Activated CD4-positive, alpha-beta T cell treated with anti-CD3 and anti-CD28 coated beads for 1 hour (primary cell): ENCODE results near the gene ATP2C2.

Experiments
- DNase-seq: peaks from one replicate; pipeline ENCODE4 v3.0.0-alpha.2; 2020

Gene ATP2C2

DNA sequence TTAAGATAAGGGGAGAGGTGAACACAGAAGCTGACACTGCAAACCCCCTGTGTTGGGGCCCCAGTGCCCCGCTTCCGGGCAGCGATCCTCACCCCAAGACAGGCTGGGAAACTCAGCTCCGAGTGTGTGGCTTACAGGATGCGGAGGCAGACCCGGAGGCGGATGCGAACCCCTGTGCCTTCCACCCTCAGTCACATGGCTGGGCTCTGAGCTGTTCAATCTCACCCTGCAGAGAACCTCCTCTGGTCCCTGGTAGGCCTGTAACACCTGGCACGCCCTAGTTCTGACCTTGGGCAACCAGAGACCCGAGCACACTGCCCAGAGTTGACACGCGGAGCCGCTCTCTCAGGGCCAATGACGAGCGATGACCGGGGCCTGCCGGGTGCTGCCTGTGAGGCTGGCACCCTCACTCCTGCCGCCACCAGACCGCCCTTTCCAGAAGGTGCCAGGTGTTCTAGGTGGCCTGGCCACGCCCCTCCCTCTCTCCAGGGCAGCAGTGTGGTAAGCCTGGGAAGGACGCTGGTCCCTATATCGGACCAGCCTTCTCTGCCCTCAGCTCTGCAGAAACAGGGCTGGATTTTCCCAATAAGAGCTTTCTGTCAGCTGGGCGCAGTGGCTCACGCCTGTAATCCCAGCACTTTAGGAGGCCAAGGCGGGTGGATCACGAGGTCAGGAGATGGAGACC, 112.9 kb downstream of the ATP2C2 start:
- DNase-seq: no peak

DNA sequence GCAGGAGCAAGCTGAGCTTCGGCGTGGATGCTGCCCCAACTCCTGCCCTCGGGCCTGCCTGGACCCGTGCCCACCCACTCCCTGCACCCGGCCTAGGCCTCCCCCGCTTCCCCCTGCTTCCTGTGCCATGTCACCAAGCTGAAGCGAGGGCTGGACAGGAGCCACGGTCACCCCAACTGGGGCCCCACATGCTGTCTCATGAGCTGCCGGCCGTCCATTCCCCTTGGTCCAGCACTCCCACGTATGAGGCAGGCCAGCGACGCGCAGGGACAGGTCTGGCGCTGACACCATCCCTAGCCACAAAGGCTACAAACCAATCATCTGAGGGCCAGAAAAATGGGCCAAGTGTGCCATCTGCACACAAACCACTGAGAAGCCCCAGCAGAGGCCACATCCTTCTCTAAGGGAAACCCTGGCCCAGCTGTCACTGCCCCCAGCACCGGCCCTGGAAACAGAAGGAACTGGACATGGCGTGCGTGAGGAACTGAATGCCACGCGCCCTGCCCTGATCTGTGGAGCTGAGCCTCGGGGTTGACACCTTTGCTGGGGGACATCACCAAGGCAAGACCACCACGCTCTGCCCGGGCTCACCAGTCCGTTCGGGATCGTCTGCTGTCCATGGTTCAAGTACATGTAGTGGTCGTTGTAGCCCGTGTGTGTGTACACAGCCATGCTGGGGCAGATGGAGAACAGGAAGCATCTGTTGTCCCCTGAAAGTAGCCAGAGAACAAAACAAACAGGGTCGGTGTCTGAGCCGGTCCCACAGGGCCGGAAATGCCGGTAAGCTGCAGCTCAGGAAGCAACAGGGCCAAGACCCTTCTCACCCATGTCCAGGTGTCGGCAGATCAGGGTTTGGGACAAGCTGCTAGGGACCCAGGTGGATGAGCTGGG, 113.9 kb downstream of the ATP2C2 start:
- DNase-seq: no peak

DNA sequence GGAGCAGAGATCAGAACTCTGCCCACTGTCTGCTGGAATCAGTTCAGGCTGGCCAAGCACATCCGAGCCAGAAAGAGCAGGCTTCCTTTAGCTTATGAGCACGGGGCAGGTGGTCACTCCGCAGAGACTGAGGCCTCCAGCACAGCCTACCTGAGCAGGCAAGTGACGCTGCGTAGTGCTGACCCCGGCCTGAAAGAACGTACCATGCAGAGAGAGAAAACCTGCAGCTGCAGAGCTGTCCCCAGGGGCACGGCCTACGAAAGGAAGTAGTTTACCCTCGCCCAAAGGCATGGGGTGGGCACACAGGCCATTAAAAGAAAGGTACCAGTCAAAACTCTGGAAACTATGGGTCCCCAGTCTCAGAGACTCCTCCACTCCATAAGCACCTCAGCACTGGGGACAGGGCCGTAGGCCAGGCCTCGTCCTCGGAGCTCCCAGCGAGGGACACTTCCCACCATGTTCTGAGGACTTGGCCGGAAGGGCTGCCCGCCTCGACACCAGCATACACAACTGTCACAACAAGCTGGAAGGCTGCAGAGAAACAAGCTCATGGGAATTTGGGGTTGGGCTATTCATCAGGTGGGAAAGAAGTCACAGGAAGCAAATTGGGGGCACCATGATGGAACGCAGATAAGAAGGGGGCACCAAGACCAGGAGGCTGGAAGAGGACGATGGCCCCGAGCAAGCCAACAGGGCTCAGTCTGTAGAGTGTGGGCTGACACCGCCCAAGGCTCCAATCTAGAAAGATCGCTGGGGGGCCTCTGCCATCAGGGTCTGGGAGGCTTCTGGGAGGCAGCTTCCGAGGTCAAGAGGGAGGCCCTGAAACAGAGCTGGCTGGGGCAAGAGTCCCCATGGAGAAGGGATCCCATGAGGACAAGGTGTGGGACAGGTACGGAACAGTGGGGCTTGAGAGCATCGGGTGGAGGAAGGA, 114.9 kb downstream of the ATP2C2 start:
- no peak for DNase-seq

DNA sequence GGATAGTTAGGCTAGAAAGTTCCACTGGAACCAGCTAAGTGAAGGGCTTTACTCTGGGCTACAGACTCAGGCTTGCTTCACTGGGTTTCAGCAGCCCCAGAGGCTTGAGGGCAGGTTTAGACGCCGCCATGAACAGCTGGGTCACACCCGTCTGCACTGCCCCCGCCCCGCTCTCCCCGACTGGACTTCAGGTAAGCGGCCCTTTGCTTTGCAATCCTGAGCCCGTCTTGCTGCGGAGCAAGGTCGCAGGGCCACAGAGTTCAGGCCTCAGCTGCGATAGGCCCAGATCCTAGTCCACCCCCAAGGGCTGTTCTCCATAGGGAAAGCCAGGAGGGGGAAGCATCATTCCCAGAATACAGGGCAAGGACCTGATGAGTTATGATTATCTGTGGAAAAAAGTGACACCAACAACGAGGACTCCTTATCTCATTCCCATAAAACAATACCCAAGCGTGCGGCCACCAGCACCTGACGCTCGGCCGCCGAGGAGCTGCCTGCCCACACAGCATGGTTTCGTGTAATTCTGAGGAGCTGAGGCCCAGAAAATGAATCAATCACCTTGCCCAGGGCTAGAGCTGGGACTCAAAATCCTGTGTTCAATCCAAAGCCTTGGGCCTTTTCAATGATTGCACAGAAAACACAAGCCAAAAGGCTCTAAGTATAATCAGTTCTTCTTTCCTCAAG, 115.7 kb downstream of the ATP2C2 start:
- no peak for DNase-seq

DNA sequence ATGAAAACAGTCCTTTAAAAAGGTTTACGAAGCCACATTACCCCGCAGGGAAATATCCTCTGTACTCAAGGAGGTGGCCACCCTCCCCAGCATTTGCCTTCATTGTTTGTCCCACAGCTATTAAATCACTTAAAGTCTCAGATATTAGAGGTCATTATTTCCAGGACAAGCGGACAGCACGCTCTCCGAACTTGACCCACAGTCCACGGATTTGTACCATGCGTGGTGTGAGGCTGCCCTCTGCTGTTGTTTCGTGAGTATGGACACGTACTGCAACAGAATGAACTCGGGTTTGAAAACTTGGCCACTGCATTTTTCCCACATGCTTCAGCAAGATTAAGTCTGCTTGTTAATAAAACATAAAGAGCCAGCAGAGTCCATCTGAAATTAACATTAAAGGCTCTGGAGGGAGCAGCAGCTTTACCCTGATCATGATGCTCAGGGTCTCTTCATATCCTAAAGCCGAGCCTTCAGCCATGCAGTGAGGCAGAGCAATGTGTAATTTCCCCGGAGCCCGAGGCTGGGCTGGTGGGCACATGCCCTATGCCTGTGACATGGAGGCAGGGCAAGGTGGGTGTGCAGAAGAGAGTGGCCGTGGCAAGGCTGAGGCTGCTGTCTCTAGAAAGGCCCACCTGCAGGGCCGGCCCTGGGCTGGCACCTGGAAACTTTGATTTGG, 116.4 kb downstream of the ATP2C2 start:
- no peak for DNase-seq

DNA sequence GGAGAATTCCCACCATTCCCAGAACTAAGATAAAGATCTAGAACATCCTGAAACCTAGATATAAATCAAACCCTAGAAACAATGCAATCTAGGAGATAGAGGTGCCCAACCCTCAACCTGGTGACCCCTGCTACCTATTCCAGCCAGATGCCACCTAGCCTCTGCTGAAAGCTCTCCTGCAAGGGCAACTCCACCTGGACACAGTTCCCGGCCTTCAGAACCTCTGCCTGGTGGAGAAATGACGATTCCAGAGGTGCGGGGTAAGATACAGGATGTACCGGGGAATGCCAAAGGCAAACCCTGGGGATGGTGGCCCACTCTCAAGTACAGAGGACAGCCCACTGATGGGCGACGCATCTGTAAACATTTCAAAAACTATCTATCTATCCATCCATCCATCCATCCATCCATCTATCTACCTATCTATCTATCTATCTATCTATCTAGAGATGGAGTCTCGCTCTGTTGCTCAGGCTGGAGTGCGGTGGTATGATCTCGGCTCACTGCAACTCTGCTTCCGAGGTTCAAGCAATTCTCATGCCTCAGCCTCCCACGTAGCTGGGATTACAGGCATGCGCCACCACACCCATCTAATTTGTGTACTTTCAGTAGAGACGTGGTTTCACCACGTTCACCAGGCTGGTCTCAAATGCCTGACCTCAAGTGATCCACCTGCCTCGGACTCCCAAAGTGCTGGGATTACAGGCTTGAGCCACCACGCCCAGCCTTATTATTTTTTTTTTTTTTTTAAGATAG, 117.1 kb downstream of the ATP2C2 start:
- DNase-seq: no peak

DNA sequence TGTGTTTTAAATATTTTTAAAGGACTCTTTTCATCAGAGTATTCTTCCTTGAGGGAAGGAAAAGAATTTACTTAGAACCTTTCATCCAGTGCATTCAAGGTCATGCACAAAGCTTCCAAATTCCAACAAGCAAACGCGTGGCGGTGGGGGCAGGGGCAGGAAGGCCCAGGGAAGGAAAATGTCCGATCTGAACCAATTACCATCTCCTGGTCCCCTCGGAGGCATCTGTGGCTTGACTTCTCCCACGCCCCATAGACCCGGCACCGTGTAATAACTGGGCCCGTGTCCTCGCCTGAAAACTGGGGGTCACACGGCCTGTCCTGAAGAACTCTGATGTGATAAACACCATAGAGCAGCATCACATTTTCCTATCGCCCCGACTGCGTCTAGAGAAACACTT, 117.8 kb downstream of the ATP2C2 start:
- no peak for DNase-seq

DNA sequence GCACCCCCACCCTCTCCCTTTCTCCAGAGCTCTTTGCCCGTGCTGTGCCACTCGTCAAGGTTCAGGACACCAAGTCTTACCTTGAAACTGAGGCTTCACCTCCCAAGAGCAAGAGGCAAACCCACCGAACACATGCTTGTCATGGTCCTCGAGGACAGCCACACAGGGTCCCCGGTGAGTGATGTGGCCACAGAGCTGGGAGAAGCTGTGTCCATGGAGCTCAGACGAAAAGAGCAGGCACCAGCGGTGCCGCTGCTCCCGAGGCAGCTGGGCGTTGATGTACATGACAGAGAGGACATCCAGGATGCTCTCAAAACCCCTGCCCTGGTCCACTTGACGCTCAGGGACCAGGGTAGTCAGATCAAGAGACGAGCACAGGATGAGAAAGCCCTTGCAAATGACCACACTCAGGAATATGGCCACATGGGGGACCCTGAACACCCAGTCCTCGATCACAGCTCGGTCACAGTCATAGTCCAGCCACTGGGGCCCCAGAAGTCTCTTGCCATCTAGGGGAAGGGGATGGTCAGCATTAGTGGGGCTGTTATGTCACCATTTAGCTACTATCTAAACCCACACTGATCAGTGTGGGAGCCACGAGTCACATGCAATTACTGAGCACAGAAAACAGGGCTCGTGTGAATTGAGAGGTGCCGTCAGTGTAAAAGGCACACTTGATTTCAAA, 118.4 kb downstream of the ATP2C2 start:
- DNase-seq: no peak

DNA sequence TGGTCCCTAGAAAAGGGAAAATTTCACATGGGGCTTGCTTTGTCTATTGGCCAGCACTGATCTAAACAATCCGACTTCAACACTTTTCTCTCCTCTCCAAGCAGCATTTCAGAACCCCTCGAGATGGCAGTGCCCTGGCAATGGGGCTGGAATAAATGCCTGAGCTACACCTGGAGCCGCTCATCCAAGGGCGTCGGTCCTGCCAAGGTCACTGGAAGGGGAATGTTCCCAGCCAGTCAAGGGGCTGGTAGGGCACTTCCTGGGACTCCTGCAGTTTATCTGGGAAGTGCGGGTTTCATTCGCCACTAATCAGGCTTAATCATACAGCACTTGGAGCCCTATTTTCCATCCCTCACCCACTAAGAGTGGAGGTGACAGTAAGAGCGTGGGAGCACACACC, 119.0 kb downstream of the ATP2C2 start:
- no peak for DNase-seq

DNA sequence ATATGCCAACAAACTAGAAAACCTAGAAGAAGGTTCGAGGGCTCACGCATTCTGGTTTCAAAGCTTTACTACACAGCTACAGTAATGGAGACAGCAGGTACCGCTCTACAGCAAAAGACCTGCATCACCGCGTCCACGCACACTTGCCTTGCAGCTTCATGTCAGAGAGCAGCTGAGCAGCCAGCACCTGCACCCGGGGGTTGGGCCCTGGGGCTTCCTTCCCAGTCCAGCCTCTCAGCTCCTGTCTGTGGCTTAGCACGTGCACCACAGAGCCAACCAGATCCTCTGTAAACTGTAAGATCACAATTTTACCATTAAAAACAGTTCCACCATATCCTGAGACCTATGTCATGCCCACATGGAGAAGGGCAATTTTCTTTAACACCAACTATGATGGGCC, 120.8 kb downstream of the ATP2C2 start:
- DNase-seq: no peak

DNA sequence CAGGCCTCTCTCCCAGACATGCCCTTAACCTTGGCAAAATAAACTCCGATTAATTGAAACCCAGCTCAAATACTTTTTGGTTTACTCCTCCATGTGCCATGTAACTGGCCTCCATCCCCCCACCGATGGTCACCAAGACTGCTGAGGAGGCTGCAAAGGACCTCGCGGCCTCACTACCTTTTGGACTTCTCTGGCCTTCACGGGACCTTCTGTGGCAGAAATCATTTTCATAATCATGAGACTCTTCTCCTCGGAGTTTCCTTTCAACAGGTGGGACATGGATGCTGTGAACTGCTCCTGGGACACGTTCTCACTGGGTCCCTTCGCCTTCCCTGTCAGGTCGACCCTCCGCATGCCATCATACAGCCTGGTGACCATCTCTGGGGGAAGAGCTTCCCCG, 127.2 kb downstream of the ATP2C2 start:
- DNase-seq: no peak

DNA sequence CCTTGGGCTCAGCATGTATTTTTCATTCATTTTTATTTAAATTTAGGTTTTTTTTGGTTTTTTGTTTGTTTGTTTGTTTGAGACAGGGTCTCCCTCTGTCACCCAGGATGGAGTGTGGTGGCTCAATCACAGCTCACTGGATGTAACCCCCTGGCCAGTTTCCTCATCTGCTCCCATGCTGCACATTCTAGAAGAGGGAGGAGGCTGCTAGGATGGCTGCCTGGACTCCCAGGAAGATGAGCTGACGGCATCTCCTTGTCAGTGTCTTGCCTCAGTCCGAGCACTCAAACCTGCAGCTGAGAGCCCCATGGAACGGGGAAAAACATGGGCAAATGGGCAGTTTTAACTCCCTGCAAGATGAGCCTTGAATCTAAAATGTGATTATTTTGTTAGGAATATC, 128.7 kb downstream of the ATP2C2 start:
- no peak for DNase-seq

DNA sequence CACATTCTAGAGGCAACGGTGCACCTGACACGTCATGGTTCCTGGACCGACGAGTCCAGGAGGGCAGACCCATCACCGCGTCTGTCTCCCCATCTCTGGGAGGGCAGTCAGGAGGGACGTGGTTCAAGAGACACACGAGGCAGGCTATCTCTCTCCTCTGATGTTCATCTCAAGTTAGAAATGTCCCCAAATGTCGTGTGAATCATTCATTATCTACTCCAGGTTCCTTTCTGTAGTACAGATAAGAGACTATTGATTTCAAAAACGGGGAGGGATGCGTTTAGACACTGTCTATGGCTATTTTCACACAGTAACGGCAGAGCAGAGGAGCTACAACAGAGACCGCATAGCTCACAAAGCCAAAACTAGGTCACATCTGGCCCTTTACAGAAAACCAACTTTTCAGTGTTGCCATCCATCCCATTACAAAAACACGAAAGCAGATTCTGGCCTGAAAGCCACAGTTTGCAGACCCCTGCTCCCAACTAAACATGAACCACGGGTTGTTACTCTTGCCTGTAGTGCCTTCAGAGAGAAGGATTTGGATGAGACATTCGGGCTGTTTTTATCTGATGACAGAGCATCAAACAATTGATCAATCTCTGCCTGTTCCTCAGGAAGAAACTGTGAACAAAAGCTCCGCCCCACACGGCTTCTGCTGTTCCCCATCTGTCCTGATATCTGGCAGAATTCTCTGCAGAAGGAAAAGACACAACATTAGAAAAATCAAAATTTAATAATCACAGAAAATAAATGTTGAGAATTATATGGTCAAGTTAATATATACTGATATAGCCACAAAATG, 129.3 kb downstream of the ATP2C2 start:
- DNase-seq: no peak

DNA sequence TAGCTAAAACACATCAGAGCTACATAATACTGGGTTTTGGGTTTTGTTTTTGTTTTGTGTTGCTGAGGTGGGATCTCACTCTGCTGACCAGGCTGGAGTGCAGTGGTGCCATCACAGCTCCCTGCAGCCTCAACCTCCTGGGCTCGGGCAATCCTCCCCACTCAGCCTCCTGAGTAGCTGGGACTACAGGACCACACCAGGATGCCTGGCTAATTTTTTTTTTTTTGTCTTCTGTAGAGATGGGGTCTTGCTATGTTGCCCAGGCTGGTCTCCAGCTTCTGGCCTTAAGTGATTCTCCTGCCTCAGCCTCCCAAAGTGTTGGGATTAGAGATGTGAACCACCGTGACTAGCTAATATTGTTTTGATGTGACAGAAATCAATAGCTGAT, 129.9 kb downstream of the ATP2C2 start:
- DNase-seq: no peak

DNA sequence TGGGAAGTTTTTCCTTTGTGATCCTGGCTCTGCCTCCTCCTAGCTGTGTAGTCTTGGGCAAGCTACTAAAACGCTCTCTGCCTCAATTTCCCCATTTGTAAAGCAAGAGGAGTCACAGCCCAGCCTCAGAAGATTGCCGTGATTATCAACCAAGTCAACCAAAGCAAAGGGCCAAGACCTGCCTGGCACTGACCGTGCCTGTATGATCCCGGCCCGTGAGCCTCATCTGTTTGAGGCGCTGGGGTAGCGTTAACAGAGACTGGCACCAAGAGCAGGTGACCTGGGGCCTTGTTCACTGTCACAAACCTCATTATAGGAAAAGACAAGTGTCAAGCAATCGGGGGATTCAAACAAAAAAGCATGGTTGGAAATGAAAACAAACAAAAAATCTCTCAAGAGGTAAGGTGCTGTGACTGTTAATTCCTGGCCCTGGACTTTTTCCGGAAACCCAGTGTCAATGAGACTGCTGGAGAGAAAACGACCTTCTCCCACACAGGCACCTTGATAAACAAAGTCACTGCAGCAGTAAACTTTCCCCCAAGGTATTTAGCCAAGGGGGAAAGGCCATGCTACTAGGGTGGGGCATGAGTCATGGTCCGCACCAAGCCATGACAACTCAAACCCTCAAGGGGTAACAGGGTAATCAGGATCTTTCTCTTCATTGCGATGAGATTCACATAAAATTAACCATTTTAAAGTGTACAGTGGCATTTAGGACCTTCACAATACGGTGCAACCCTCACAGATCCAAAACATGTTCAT, 130.7 kb downstream of the ATP2C2 start:
- no peak for DNase-seq

DNA sequence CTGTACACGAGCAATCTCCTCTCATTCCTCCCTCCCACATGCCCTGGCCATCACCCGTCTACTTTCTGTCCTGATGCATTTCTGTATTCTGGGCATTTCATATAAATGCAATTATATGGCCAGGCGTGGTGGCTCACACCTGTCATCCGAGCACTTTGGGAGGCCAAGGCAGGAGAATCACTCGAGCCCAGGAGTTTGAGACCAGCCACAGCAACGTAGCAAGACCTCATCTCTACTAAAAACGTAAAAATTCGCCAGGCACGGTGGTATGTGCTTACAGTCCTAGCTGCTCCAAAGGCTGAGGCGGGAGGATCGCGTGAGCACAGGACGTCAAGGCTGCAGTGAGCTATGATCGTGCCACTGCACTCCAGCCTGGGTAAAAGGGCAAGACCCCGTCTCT, 131.3 kb downstream of the ATP2C2 start:
- no peak for DNase-seq

DNA sequence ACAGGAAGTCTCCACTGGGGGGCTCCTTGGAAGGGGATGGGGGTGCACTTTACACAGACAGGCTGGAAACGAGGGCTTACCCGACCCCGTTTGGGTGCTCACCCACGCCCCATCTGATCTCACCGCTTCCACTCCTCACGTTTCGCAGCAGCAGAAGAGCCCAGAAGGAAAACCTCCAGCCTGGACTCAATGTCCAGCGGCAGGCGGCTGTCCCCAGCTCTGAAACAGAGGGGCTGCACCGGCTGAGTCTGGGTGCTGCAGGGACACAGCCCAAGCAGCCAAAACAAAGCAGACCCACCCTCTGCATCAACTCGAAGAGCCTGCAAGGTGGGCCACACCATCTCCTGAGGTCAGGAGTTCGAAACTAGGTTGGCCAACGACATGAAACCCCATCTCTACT, 132.2 kb downstream of the ATP2C2 start:
- DNase-seq: no peak

DNA sequence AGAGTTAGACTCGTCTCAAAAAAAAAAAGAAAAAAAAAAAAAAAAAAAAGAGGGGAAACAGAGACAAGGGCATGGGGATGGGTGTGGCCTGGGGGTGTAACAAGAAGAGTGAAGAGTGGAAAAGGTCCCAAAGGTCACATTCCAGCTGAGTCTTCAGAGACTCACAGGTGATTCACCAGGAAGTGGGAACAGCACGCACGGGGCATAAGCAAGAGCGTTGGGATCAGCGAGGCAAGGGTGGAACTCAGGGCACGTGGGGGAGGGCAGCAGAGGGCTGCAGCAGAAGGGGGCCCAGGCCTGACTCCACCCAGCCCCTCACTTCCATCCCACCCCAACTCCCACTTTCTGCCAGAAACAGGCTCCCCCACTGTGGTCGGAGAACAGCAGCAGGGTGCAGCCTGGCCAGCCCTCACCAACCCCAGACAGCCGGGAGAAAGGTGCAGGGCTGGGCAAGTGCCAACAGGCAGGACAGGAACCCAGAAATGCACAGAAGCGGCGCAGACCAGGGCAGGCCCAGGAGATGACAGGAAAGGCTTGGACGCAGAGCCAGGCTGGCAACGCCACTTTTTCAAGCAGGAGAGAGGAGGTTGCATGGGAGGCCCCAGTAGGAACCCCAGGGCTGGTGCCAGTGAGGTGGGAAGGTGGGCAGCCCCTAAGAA, 132.9 kb downstream of the ATP2C2 start:
- no peak for DNase-seq

DNA sequence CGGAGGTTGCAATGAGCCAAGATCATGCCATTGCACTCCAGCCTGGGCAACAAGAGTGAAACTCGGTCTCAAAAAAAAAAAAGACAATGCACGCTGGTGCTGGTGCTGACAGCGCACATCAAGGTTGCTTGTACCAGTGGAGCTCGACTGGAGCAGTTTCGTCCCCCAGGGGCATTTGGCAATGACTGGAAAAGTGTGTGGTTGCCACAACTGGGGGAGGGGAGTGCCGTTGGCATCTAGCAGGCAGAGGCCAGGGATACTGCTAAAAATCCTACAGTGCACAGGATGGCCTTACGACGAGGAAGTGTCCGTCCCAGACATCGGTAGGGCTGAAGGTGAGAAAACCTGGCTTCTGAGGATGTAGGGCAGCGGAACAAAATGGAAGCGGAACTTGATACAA, 133.7 kb downstream of the ATP2C2 start:
- DNase-seq: no peak
